ENCODE data around the gene EPN2. TPM values are rescaled to one million over a fixed set of nuclear protein-coding genes. Genes with fewer than 3 reads are reported as not detected.

The EPN2 gene
- total RNA-seq, 4 donors from 2014 or later: 69.4 to 251 (median 96.3) TPM

GRCh38 chr17:19298569-19299213, 61.5 kb downstream of the EPN2 start:
- 37 to 47% methylated on average over 6 of the region's 6 CpGs for WGBS, 2 donors
- intact Hi-C loops (cut with DNase I; ENCODE audit: low total_unique reads): loop anchor here (5.0 kb wide), 1 partner anchor 1431 kb away; no protein-coding TSS in a partner anchor
- TF ChIP-seq CTCF (IDR thresholded peaks at IDR 0.05): no peak
- TF ChIP-seq POLR2A (IDR thresholded peaks at IDR 0.05): no peak
- no peak for DNase-seq (ENCODE audit: low spot score in 2 of 2)
- no peak overlapping the region for H3K4me3 ChIP-seq (ENCODE audit: low read depth, poor library complexity, severe bottlenecking)

GRCh38 chr17:19299214-19299747, 62.1 kb downstream of the EPN2 start:
- no peak for DNase-seq (ENCODE audit: low spot score in 2 of 2)
- intact Hi-C loops (cut with DNase I; ENCODE audit: low total_unique reads): loop anchor here (5.0 kb wide), 1 partner anchor 1432 kb away; no protein-coding TSS in a partner anchor
- no peak overlapping the region for H3K4me3 ChIP-seq (ENCODE audit: low read depth, poor library complexity, severe bottlenecking)
- no peak for TF ChIP-seq POLR2A (IDR thresholded peaks at IDR 0.05)
- no peak for TF ChIP-seq CTCF (IDR thresholded peaks at IDR 0.05)
- WGBS, 2 donors: 52 to 58% methylated on average over 4 of the region's 4 CpGs

- no peak for TF ChIP-seq CTCF (IDR thresholded peaks at IDR 0.05)
- TF ChIP-seq POLR2A (IDR thresholded peaks at IDR 0.05): no peak
- intact Hi-C loops (cut with DNase I; ENCODE audit: low total_unique reads): loop anchor here (5.0 kb wide), 1 partner anchor 1433 kb away; no protein-coding TSS in a partner anchor
- H3K4me3 ChIP-seq (ENCODE audit: low read depth, poor library complexity, severe bottlenecking): no peak overlapping the region
- WGBS, 2 donors: 70 to 73% methylated on average over 7 of the region's 7 CpGs
- DNase-seq (ENCODE audit: low spot score in 2 of 2): no peak
These were observed 62.7 kb downstream of the EPN2 start for GRCh38 chr17:19299866-19300265.

- intact Hi-C loops (cut with DNase I; ENCODE audit: low total_unique reads): no loop called here
- 50 to 63% methylated on average over 5 of the region's 5 CpGs for WGBS, 2 donors
- TF ChIP-seq POLR2A (IDR thresholded peaks at IDR 0.05) (no peak), CTCF (IDR thresholded peaks at IDR 0.05) (no peak)
- H3K4me3 ChIP-seq (ENCODE audit: low read depth, poor library complexity, severe bottlenecking): no peak overlapping the region
- DNase-seq (ENCODE audit: low spot score in 2 of 2): peak in 1 of 2 donors; percentile 33
These were observed 64.2 kb downstream of the EPN2 start for GRCh38 chr17:19301274-19301951.

- DNase-seq (ENCODE audit: low spot score in 2 of 2): no peak
- no peak for TF ChIP-seq POLR2A (IDR thresholded peaks at IDR 0.05)
- no peak for TF ChIP-seq CTCF (IDR thresholded peaks at IDR 0.05)
- 80 to 88% methylated on average over 9 of the region's 9 CpGs for WGBS, 2 donors
- intact Hi-C loops (cut with DNase I; ENCODE audit: low total_unique reads): no loop called here
- H3K4me3 ChIP-seq (ENCODE audit: low read depth, poor library complexity, severe bottlenecking): no peak overlapping the region
These were observed 64.8 kb downstream of the EPN2 start for GRCh38 chr17:19301973-19302372.
